ENCODE data around the gene SYPL1.
A peak's percentile ranks its signal among the peaks of the same experiment; 100 is the strongest.

SYPL1 gene

DNA sequence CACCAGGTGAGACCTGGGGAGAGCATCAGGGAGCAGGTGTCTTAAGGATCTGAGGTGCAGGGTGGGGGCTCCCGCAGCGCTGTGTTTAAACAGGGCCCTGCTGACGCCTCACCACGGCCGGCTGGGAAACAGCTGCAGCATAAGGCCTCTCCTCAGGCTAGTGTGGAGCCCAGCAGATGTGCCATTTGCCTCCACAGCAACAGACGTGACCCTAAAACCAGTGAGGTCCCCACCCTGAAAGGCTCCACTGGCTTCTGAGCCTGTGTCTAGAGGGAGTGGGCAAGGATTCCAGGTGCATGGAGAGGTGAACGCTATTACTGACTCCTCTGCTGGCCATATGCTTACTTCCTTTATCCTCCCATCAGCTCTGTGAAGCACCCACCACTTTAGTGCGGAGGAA, 47.8 kb downstream of the SYPL1 start:
- Histone ChIP-seq H3K27ac (ENCODE audit: extremely low read depth, low read depth, low read length) (no peak overlapping the region), H3K4me1 (ENCODE audit: control insufficient read depth, insufficient read depth, low read length) (peaks cover 11% of the 10 kb centered on the region), H3K36me3 (ENCODE audit: control insufficient read depth in 2 of 2, insufficient read depth in 1 of 2, low read length in 2 of 2) (no peaks in the 10 kb centered on the region), H3K9me3 (ENCODE audit: control insufficient read depth, insufficient read depth, low read depth, low read length) (no peaks in the 10 kb centered on the region), H3K4me3 (ENCODE audit: low read depth, low read length) (no peak overlapping the region)
- CTCF ChIA-PET: interaction anchor here (1.0 to 1.3 kb wide), 2 partner anchors 89 to 90 kb away, joined by 3 read pairs; no protein-coding TSS in a partner anchor
- POLR2A ChIA-PET: no interaction called here
- TF ChIP-seq IKZF3 (tag by site-specific recombination; IDR thresholded peaks at IDR 0.05) (no peak), ZNF202 (tag by site-specific recombination; IDR thresholded peaks at IDR 0.05; ENCODE audit: borderline replicate concordance) (no peak), ZNF169 (tag by site-specific recombination; IDR thresholded peaks at IDR 0.05) (no peak), ZNF138 (tag by site-specific recombination; IDR thresholded peaks at IDR 0.05; ENCODE audit: borderline replicate concordance) (no peak), SCRT1 (tag by site-specific recombination; IDR thresholded peaks at IDR 0.05; ENCODE audit: borderline replicate concordance) (no peak), GLI4 (tag by site-specific recombination; IDR thresholded peaks at IDR 0.05) (no peak), ZSCAN23 (tag by site-specific recombination; IDR thresholded peaks at IDR 0.05) (no peak), YY2 (tag by site-specific recombination; IDR thresholded peaks at IDR 0.05) (no peak), ZNF560 (tag by site-specific recombination; IDR thresholded peaks at IDR 0.05; ENCODE audit: borderline replicate concordance) (no peak), ZNF416 (tag by site-specific recombination; IDR thresholded peaks at IDR 0.05) (no peak), ZNF610 (tag by site-specific recombination; IDR thresholded peaks at IDR 0.05; ENCODE audit: borderline replicate concordance) (no peak), ZNF677 (tag by site-specific recombination; IDR thresholded peaks at IDR 0.05) (no peak), ZNF302 (tag by site-specific recombination; IDR thresholded peaks at IDR 0.05; ENCODE audit: low read depth) (no peak), ZNF426 (tag by site-specific recombination; IDR thresholded peaks at IDR 0.05) (no peak), ZNF16 (tag by site-specific recombination; IDR thresholded peaks at IDR 0.05; ENCODE audit: low read depth) (no peak), ZNF214 (tag by site-specific recombination; IDR thresholded peaks at IDR 0.05; ENCODE audit: borderline replicate concordance) (no peak), ZNF132 (tag by site-specific recombination; IDR thresholded peaks at IDR 0.05; ENCODE audit: borderline replicate concordance) (no peak), SP7 (tag by site-specific recombination; IDR thresholded peaks at IDR 0.05) (no peak)
- TF ChIP-seq, protein P1, sequence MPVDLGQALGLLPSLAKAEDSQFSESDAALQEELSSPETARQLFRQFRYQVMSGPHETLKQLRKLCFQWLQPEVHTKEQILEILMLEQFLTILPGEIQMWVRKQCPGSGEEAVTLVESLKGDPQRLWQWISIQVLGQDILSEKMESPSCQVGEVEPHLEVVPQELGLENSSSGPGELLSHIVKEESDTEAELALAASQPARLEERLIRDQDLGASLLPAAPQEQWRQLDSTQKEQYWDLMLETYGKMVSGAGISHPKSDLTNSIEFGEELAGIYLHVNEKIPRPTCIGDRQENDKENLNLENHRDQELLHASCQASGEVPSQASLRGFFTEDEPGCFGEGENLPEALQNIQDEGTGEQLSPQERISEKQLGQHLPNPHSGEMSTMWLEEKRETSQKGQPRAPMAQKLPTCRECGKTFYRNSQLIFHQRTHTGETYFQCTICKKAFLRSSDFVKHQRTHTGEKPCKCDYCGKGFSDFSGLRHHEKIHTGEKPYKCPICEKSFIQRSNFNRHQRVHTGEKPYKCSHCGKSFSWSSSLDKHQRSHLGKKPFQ (tag by site-specific recombination; IDR thresholded peaks at IDR 0.05): no peak
- TF ChIP-seq, protein P2, sequence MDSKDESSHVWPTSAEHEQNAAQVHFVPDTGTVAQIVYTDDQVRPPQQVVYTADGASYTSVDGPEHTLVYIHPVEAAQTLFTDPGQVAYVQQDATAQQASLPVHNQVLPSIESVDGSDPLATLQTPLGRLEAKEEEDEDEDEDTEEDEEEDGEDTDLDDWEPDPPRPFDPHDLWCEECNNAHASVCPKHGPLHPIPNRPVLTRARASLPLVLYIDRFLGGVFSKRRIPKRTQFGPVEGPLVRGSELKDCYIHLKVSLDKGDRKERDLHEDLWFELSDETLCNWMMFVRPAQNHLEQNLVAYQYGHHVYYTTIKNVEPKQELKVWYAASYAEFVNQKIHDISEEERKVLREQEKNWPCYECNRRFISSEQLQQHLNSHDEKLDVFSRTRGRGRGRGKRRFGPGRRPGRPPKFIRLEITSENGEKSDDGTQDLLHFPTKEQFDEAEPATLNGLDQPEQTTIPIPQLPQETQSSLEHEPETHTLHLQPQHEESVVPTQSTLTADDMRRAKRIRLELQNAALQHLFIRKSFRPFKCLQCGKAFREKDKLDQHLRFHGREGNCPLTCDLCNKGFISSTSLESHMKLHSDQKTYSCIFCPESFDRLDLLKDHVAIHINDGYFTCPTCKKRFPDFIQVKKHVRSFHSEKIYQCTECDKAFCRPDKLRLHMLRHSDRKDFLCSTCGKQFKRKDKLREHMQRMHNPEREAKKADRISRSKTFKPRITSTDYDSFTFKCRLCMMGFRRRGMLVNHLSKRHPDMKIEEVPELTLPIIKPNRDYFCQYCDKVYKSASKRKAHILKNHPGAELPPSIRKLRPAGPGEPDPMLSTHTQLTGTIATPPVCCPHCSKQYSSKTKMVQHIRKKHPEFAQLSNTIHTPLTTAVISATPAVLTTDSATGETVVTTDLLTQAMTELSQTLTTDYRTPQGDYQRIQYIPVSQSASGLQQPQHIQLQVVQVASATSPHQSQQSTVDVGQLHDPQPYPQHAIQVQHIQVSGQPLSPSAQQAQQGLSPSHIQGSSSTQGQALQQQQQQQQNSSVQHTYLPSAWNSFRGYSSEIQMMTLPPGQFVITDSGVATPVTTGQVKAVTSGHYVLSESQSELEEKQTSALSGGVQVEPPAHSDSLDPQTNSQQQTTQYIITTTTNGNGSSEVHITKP (tag by site-specific recombination; IDR thresholded peaks at IDR 0.05): no peak

DNA sequence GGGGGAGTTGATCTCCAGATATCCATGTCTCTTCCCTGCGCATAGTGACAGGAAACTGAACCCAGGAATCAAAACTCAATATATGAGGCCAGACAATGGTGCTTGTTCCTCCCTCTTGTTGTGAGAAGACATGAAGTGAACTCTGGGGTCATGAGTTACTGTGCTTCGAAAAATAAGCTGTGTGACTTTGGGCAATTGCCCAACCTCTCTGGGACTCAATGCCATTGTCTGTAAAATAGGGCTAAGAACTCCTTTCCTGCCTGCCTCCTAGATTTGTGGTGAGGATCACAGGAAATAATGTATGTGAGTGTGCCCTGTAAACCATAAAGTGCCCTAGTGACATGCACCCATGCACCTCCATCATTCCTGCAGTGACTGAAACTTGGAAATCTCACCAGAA, 48.4 kb downstream of the SYPL1 start:
- H3K27ac ChIP-seq (ENCODE audit: extremely low read depth, low read depth, low read length): no peak overlapping the region
- H3K9me3 ChIP-seq (ENCODE audit: control insufficient read depth, insufficient read depth, low read depth, low read length): no peaks in the 10 kb centered on the region
- peak; percentile 67 for TF ChIP-seq ZNF768 (tag by site-specific recombination; IDR thresholded peaks at IDR 0.05)
- TF ChIP-seq, protein P3, sequence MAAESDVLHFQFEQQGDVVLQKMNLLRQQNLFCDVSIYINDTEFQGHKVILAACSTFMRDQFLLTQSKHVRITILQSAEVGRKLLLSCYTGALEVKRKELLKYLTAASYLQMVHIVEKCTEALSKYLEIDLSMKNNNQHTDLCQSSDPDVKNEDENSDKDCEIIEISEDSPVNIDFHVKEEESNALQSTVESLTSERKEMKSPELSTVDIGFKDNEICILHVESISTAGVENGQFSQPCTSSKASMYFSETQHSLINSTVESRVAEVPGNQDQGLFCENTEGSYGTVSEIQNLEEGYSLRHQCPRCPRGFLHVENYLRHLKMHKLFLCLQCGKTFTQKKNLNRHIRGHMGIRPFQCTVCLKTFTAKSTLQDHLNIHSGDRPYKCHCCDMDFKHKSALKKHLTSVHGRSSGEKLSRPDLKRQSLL (tag by site-specific recombination; IDR thresholded peaks at IDR 0.05): no peak
- peaks cover 11% of the 10 kb centered on the region for H3K4me1 ChIP-seq (ENCODE audit: control insufficient read depth, insufficient read depth, low read length)
- ChIA-PET CTCF (no interaction called here), POLR2A (no interaction called here)
- no peak overlapping the region for H3K4me3 ChIP-seq (ENCODE audit: low read depth, low read length)
- no peaks in the 10 kb centered on the region for H3K36me3 ChIP-seq (ENCODE audit: control insufficient read depth in 2 of 2, insufficient read depth in 1 of 2, low read length in 2 of 2)

All from HEK293 (cell line).